Osteocyte (in vitro differentiated cells): ENCODE results near the gene PATE4. TPM values are rescaled to one million over a fixed set of nuclear protein-coding genes. Genes with fewer than 3 reads are reported as not detected.
A peak's percentile ranks its signal among the peaks of the same experiment; 100 is the strongest.

Experiments
- DNase-seq: peaks from one replicate; pipeline ENCODE4 v3.0.0; 2021; ENCODE audit warnings: mixed read lengths; ENCODE audit not compliant: unreplicated experiment; ENCODE audit errors: extremely low spot score
- H3K27ac Mint-ChIP-seq: one replicate; pipeline ENCODE4 v1.8.0; 2021; ENCODE audit warnings: mild to moderate bottlenecking, mixed read lengths; ENCODE audit not compliant: unreplicated experiment
- H3K27me3 Mint-ChIP-seq: one replicate; pipeline ENCODE4 v1.8.0; 2021; ENCODE audit warnings: mixed read lengths; ENCODE audit not compliant: unreplicated experiment
- H3K36me3 Mint-ChIP-seq: one replicate; pipeline ENCODE4 v1.8.0; 2021; ENCODE audit warnings: mixed read lengths; ENCODE audit not compliant: unreplicated experiment
- H3K4me1 Mint-ChIP-seq: one replicate; pipeline ENCODE4 v1.8.0; 2021; ENCODE audit warnings: mixed read lengths; ENCODE audit not compliant: unreplicated experiment
- H3K4me3 Mint-ChIP-seq: one replicate; pipeline ENCODE4 v1.8.0; 2021; ENCODE audit warnings: mild to moderate bottlenecking, moderate library complexity, mixed read lengths; ENCODE audit not compliant: unreplicated experiment
- H3K9me3 Mint-ChIP-seq: one replicate; pipeline ENCODE4 v1.8.0; 2021; ENCODE audit warnings: mixed read lengths; ENCODE audit not compliant: unreplicated experiment
- CTCF ChIP-seq: fragments of 200-600 bp; sonication (generic); IDR thresholded peaks from 2 replicates; pipeline ENCODE4 v1.5.0; 2021; ENCODE audit warnings: antibody characterized with exemption, mild to moderate bottlenecking, moderate library complexity
- total RNA-seq: library from RNA; stranded (reverse); gene quantifications from 2 replicates; pipeline ENCODE4 v1.2.1, GENCODE V29; 2021

Gene PATE4
- total RNA-seq, 1 donor from 2014 or later = not detected

GRCh38 chr11:125886997-125887372 is 53.9 kb downstream of the PATE4 start:
- Mint-ChIP-seq H3K27me3 (peaks cover 3% of the 10 kb centered on the region), H3K36me3 (no peaks in the 10 kb centered on the region), H3K27ac (peak overlapping the region; percentile 72), H3K9me3 (no peaks in the 10 kb centered on the region), H3K4me1 (peaks cover 15% of the 10 kb centered on the region), H3K4me3 (peak overlapping the region; percentile 80)
- DNase-seq = no peak
- no peak for TF ChIP-seq CTCF

- peak; percentile 43 for TF ChIP-seq CTCF
- Mint-ChIP-seq H3K9me3 (no peaks in the 10 kb centered on the region), H3K27me3 (no peaks in the 10 kb centered on the region), H3K4me1 (peaks cover 19% of the 10 kb centered on the region), H3K36me3 (no peaks in the 10 kb centered on the region), H3K4me3 (peak within 1 kb of the TSS; percentile 80), H3K27ac (peak within 1 kb of the TSS; percentile 72)
- DNase-seq = peak; percentile 96
Observed at GRCh38 chr11:125887373-125888324, 54.5 kb downstream of the PATE4 start, which contains the start of gene HYLS1. TSS of gene HYLS1 (plus strand) at chr11:125887668. CDS start at chr11:125899369, 11,701 bp downstream.

Other genes with a start within 250 kb of the PATE4 start
- 226 and 229 TPM in 2 replicates for gene STT3A, start 240.5 kb upstream of the PATE4 start, total RNA-seq
- gene CHEK1, start 208.2 kb upstream of the PATE4 start, total RNA-seq = 17.5 and 23.1 TPM in 2 replicates
- gene ACRV1, start 152.5 kb upstream of the PATE4 start, total RNA-seq = not detected in 2 replicates
- not detected in 2 replicates for gene PATE1, start 87.0 kb upstream of the PATE4 start, total RNA-seq
- gene PATE2, start 54.5 kb upstream of the PATE4 start, total RNA-seq = not detected in 2 replicates
- gene PATE3, start 45.2 kb upstream of the PATE4 start, total RNA-seq = not detected in 2 replicates
- 4.5 and 5.1 TPM in 2 replicates for gene HYLS1, start 54.4 kb downstream of the PATE4 start, total RNA-seq
- gene PUS3, start 69.9 kb downstream of the PATE4 start, total RNA-seq = 10.5 and 14.6 TPM in 2 replicates
- not detected in 2 replicates for gene DDX25, start 71.2 kb downstream of the PATE4 start, total RNA-seq
- gene VSIG10L2, start 112.7 kb downstream of the PATE4 start, total RNA-seq = not detected in 2 replicates
- gene CDON, start 229.6 kb downstream of the PATE4 start, total RNA-seq = 24.4 and 29.4 TPM in 2 replicates